ENCODE measurements around the gene MBNL1.
"Not testable (repeated sequence)": the region's sequence is repeated elsewhere in the genome, so short reads cannot be mapped to it uniquely, and the experiment has no call there.

MBNL1 gene

DNA sequence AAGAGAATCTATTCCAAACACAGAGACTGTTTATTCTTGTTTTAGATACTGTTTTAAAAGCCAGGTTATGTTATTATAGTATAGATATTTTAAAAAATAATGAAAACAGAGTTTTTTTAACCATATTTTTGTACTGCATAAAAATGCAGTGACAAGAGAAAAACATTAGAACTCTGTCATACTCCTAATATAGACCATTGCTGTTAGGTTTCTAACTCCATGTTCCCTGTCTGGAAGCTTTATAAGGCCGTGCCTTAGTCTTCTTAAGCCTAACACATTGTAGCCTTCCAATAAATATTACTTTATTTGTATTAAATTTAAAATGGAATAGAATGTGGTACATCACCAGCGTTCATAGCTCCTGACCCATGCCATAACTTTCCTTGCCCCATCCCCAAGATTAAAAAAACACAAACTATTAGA is 53.2 kb downstream of the MBNL1 start:
- no peak for DNase-seq

GRCh38 chr3:152322756-152323155 is 54.0 kb downstream of the MBNL1 start:
- no peak for DNase-seq

DNA sequence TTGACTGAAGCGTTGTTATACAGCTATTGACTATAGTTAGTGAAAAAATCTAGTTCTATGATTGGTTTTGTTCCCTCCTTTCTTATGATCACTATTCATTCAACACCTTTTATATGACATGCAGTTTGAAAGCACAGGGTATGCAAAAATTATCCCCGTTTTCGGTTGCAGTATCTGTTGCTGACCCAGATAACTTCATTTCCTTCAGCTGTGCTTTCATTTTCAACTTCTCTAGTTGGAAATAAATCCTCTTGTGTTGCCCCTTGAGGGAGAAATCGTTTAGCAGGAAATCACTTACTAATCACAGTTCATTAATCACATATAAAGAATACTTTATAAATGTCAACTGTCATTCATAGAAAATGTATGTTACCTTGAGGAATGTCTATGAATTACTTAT is 55.1 kb downstream of the MBNL1 start:
- no peak for DNase-seq

GRCh38 chr3:152325136-152325535 is 56.4 kb downstream of the MBNL1 start:
- DNase-seq: no peak

DNA sequence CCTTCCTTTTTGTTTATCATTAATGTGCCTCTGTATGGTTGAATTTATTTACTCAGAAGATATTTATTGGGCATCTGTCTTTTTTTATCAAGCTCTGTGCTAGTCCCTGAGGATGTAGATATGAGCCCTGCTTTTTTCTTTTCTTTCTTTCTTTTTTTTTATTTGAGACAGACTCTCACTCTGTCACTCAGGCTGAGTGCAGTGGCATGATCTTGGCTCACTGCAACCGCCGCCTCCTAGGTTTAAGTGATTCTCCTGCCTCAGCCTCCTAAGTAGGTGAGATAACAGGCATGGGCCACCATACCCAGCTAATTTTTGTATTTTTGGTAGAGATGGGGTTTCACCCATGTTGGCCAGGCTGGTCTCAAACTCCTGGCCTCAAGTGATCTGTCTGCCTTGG is 58.5 kb downstream of the MBNL1 start:
- DNase-seq: no peak

- no peak for DNase-seq
Measured at GRCh38 chr3:152328841-152329240, 60.1 kb downstream of the MBNL1 start.

- no peak for DNase-seq
Measured at GRCh38 chr3:152330559-152330958, 61.8 kb downstream of the MBNL1 start.

- DNase-seq: no peak
Measured at GRCh38 chr3:152331018-152331541, 62.4 kb downstream of the MBNL1 start.

- DNase-seq: no peak
Measured at GRCh38 chr3:152331998-152332397, 63.3 kb downstream of the MBNL1 start.

DNA sequence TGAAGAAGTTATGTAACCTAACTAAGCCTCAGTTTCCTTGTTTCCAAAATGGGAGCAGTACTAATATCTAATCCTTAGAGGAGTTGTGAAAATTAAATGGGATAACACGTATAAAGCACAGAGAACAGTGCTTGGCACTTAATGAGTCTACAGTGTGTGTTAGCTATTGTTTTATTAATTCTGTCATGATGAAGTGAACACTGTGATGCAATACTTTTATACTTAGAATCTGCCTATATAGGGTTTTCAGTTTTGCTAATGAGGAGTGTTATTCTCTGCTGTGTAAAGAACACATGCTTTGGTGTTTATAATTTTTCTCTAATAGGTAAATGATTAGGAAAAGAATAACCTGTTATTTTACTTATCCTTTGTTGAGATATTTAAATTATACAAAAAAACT is 65.2 kb downstream of the MBNL1 start:
- no peak for DNase-seq

DNA sequence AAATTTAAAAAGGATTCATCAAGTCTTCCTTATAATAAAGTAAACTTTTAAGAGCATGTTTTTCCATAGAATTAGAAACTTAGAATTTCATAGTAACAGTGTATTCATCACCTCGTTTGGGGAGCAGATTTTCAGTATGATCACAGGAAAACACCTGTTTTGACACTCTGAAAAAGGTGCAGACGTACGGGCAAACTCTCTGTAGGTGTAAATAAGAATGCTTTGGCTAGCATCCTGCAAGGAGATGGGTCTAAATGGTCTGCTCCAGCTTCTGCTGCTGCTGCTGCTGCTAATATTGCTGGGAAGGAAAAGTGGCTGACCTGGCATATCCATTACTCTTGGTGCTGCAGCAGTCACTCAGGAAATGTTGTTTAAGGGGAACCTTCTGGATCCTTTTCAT is 66.0 kb downstream of the MBNL1 start:
- no peak for DNase-seq

- no peak for DNase-seq
Measured at GRCh38 chr3:152335273-152335672, 66.5 kb downstream of the MBNL1 start.

DNA sequence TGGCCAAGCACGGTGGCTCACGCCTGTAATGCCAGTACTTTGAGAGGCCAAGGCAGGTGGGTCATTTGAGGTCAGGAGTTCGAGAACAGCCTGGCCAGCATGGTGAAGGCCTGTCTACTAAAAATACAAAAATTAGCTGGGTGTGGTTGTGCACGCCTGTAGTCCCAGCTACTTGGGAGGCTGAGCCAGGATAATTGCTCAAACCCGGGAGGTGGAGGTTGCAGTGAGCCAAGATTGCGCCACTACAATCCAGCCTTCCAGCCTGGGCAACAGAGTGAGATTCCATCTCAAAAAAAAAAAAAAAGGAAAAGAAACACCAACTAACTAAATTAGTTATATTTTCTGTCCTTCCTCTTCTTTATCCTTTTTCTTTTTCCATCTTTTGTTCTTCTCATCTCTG is 68.6 kb downstream of the MBNL1 start:
- not testable (repeated sequence) for DNase-seq

DNA sequence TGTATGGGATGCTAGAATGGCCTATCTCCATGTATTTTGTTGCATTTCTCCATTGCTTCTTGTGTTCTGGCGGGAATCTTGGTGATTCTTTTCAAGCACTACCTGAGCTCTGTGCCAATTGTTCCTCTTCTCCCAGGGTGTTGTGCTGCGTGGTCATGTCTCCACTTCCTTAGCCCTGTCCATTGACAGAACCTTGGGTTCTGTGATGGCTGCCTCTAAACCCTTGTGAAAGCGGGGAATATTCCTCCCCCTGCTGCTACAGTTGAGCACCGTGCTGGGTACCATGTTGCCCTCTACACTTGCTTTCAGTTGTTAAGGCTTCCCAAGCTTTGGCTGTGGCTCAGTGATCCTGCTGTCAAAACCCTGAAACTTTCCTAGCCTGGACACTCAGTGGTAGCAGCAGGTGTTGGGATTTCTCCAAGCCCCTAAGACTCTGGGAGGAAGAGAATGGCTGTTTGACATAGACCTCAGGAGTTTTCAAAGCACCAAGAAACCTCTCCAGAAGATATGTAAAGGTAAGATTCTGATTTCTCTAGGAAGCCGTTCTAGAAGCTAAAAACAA is 69.5 kb downstream of the MBNL1 start:
- no peak for DNase-seq

DNA sequence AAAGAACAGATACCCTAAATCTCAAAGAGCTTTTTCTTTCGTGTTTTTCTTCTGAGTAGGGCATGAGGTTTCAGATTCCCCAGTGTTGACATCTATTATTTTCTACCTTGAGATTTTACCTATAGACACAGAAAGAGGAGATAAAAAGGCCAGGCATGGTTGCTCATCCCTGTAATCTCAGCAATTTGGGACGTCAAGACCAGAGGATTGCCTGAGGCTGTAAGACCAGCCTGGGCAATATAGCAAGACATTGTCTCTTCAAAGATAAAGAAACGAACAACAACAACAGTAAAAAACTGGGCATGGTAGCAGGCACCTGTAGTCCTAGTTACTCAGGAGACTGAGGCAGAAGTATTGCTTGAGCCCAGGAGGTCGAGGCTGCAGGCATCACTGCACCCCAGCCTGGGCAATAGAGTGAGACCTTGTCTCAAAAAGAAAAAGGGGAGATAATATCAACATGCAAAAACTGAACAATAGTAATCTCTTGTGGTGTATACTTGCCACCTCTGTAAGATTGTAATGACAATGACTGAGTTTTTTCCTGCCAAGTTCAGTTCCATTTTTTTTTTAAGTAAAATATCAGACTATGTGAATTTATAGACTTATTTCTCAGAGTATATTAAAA is 71.3 kb downstream of the MBNL1 start:
- DNase-seq: no peak

- DNase-seq: no peak
Measured at GRCh38 chr3:152345233-152345632, 76.5 kb downstream of the MBNL1 start.

GRCh38 chr3:152346058-152346457 is 77.3 kb downstream of the MBNL1 start:
- DNase-seq: no peak

- no peak for DNase-seq
Measured at GRCh38 chr3:152346740-152347139, 78.0 kb downstream of the MBNL1 start.

DNA sequence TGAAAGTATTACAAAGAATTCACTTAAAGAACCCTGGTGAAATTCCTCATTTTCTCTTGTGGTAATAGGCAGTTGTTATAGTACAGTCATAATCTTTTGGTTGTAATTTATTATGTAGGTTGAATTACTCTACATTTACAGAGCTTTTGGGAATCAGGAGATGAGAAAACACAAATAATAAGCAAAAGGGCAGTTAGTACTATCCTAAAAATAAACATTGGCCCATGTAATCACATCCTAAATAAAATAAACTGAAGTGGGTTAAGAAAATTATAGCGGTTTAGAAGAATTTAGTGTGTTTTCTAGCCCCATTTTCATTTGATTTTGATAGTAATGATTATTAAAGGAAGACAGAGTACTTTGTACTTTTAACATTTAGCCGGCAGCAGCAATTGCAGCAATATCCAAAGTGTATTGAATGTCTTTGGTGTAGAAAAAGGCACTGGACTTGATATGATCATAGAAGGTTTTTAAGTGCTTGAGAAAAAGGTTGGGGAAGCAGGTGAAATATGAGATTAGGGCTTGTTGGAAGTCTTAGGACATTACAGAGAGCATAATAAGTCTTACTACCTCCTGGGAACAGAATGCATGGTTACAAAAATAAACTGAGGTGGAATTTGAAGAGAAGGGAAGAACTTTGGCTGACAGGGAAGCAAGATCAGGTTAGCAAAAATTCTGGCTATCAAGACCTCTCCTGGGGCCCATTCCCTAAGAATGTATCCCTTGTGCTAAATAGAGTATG is 79.9 kb downstream of the MBNL1 start:
- no peak for DNase-seq

- DNase-seq: no peak
Measured at GRCh38 chr3:152349392-152349791, 80.7 kb downstream of the MBNL1 start.

DNA sequence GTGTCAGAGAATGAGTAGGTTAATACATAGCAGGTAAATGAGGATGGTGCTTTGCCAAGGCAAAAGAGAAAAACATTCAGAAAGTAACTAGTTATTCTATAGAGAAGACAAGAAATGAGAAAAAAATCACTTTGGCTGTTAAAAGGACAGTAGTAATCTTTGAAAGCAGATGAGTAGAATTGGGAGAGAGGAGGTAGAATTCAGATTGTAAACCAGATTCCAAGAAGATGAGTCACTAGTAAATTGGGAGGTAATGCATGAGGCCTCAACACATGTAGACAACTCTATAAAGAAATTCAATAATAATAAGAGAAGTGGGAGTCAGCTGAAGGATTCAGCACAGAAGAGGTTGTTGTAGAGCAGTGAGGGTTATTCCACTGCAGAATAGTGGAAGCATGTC is 81.4 kb downstream of the MBNL1 start:
- no peak for DNase-seq

DNA sequence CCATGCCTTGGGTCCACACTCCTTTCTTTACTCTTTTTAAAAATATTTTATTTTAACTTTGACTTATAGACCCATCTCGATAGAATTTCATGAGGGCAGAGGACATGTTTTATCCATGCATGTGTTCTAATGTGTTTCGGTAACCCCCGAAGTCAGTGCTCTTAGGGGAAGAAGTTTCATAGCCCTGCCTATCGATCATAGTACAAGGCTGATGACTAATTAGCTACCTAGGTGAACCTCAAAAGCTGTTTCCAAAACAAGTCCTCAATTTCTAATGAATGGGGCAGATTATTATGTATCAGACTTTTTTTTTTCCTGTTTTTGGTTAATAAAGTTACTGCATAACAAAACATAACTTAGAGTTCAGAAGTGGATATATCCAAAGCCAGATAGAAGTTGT is 82.0 kb downstream of the MBNL1 start:
- no peak for DNase-seq

DNA sequence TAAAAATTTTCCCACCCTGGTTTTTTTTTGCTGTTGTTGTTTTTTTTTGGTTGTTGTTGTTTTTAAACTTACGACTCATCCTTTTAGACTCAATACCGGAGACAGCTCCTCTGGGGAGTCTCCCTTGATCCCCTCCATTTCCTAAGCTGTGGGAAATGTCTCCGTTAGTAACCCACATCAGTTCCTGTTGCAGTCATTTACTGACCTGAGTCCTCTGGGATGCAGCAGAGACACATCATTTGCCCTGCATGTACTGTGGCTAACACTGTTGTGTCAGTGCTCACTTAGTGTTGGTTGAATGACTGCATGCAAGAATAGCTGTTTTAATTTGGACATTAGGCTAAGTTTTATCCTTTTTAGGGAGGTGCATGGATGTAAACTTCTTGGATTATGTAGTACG is 83.8 kb downstream of the MBNL1 start:
- DNase-seq: no peak

DNA sequence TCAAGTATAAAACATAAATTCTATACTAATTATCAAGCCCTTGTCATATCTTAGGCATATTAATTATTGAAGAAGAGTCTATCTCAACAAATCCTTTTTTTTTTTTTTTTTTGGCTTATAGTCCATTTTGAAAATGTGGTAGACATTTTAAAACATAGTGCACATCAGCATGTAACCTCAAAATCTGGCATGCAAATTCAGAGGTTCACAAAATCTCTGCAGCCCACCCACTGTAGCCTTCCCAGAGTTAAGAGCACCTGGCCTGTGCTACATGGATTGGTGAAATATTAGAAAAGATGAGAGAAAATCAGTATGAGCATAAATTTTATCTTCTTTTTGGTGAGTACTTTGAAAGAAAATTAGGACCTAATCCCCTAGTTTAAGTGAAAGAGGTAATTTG is 84.8 kb downstream of the MBNL1 start:
- DNase-seq: no peak

Measured in NCI-H2081 treated with DMSO at 0.1 percent for 48 hours (cell line).